ENCODE results near the gene ARID3B.

Gene ARID3B

DNA sequence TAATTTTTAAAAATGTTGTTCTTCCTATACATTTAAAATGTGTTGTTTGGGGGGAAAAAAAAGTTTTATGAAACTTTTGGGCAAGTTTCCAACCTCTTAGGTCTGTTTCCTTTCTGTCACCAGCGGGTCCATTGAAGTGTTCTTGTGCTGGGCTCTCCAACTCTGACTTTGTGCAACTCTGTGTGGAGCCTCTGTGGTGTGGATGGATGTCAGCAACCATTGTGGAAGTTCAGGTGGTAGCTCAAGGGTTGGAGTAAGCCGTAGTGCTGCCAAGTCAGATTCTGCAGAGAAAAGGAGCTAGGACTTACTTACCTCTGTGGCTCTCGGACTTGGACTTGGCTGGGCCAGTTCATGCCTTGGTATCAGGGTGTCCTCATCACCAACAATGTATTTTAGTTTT, 22.4 kb downstream of the ARID3B start:
- POLR2A ChIA-PET = no interaction called here
- H3K27ac ChIP-seq (ENCODE audit: insufficient read depth in 1 of 2, low read depth in 1 of 2, low read length in 2 of 2, poor library complexity in 1 of 2, severe bottlenecking in 2 of 2) = no peak overlapping the region
- CTCF ChIA-PET = interaction anchor here (1.3 kb wide), 1 partner anchor 18 kb away, joined by 4 read pairs; no protein-coding TSS in a partner anchor

GRCh38 chr15:74564182-74564581, 23.2 kb downstream of the ARID3B start:
- H3K4me1 ChIP-seq (ENCODE audit: control extremely low read depth in 1 of 4, control insufficient read depth in 4 of 4, insufficient read depth in 4 of 4, low read length in 3 of 4) = peaks cover 0 to 6% (median 0%) of the 10 kb centered on the region in 4 experiments
- H3K4me3 ChIP-seq (ENCODE audit: control insufficient read depth in 1 of 7, extremely low read depth in 1 of 7, insufficient read depth in 4 of 7, low read depth in 2 of 7, low read length in 6 of 7) = no peak overlapping the region
- no peak overlapping the region for H3K27ac ChIP-seq (ENCODE audit: insufficient read depth in 1 of 2, low read depth in 1 of 2, low read length in 2 of 2, poor library complexity in 1 of 2, severe bottlenecking in 2 of 2)
- WGBS (ENCODE audit: insufficient coverage) = no CpG with 5 or more reads among the region's 1 CpG
- ChIA-PET CTCF (no interaction called here), POLR2A (no interaction called here)
- DNase-seq = no peak
- H3K9me3 ChIP-seq (ENCODE audit: control extremely low read depth in 1 of 5, control insufficient read depth in 4 of 5, insufficient read depth in 2 of 5, low read depth in 1 of 5, low read length in 4 of 5) = no peaks in the 10 kb centered on the region
- peaks cover 0 to 32% (median 0%) of the 10 kb centered on the region in 4 experiments for H3K36me3 ChIP-seq (ENCODE audit: control insufficient read depth in 4 of 4, insufficient read depth in 4 of 4, low read length in 3 of 4)
- no peaks in the 10 kb centered on the region for H3K27me3 ChIP-seq (replicated peaks in 2 of 5; ENCODE audit: control insufficient read depth in 4 of 5, insufficient read depth in 5 of 5, low read length in 4 of 5)

More for the DNA sequence above, 22.4 kb downstream of the ARID3B start:
- WGBS (ENCODE audit: insufficient coverage) = 19% methylated on average over 2 of the region's 3 CpGs
- DNase-seq = no peak
- Histone ChIP-seq H3K4me1 (ENCODE audit: control extremely low read depth in 1 of 4, control insufficient read depth in 4 of 4, insufficient read depth in 4 of 4, low read length in 3 of 4) (peaks cover 0 to 6% (median 0%) of the 10 kb centered on the region in 4 experiments), H3K9me3 (ENCODE audit: control extremely low read depth in 1 of 5, control insufficient read depth in 4 of 5, insufficient read depth in 2 of 5, low read depth in 1 of 5, low read length in 4 of 5) (no peaks in the 10 kb centered on the region), H3K36me3 (ENCODE audit: control insufficient read depth in 4 of 4, insufficient read depth in 4 of 4, low read length in 3 of 4) (peaks cover 0 to 30% (median 0%) of the 10 kb centered on the region in 4 experiments), H3K4me3 (ENCODE audit: control insufficient read depth in 1 of 7, extremely low read depth in 1 of 7, insufficient read depth in 4 of 7, low read depth in 2 of 7, low read length in 6 of 7) (no peak overlapping the region), H3K27me3 (replicated peaks in 2 of 5; ENCODE audit: control insufficient read depth in 4 of 5, insufficient read depth in 5 of 5, low read length in 4 of 5) (no peaks in the 10 kb centered on the region)

DNA sequence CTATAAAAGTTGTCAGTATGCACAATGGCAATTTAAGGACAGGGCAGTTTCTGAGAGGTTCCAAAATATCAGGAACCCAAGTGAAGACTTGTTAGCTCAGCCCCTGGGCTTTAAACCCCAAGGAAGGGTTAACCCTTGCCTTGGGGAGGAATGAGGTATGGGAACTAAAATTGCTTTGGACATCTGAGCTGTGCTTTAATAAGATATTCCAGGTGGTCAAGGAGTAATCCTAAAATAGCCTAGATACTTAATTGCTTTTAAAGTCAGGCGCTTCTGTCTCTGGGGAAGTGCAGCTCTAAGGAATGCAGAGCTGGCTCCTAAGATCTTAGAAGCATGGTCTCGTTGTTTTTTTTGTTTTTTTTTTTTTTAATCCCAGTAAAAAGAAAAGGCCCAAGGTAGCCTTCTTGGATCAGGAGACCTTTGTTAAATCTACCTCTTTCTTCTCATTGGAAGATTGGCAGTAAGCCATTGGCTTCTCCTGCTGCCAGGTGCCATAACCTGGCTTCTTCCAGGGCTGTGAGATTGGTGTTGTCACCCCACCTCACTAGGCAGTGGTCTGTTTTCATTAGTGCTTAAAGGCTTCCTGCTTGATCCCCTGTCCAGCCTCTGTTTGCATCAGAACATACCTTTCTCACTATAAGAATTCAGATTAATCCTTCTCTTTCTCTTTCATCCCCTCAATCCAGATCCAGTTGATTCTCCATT, 24.5 kb downstream of the ARID3B start:
- peaks cover 0 to 41% (median 3%) of the 10 kb centered on the region in 4 experiments for H3K36me3 ChIP-seq (ENCODE audit: control insufficient read depth in 4 of 4, insufficient read depth in 4 of 4, low read length in 3 of 4)

GRCh38 chr15:74568594-74568993, 27.6 kb downstream of the ARID3B start:
- DNase-seq = no peak
- H3K9me3 ChIP-seq (ENCODE audit: control extremely low read depth in 1 of 5, control insufficient read depth in 4 of 5, insufficient read depth in 2 of 5, low read depth in 1 of 5, low read length in 4 of 5) = no peaks in the 10 kb centered on the region
- H3K4me1 ChIP-seq (ENCODE audit: control extremely low read depth in 1 of 4, control insufficient read depth in 4 of 4, insufficient read depth in 4 of 4, low read length in 3 of 4) = peaks cover 0 to 3% (median 0%) of the 10 kb centered on the region in 4 experiments
- H3K36me3 ChIP-seq (ENCODE audit: control insufficient read depth in 4 of 4, insufficient read depth in 4 of 4, low read length in 3 of 4) = peaks cover 11 to 48% (median 13%) of the 10 kb centered on the region in 4 experiments
- CTCF ChIA-PET = interaction anchor here (0.7 to 1.7 kb wide), 3 partner anchors 9 to 13 kb away, joined by 3 to 5 read pairs (median 5); no protein-coding TSS in a partner anchor
- H3K27me3 ChIP-seq (replicated peaks in 2 of 5; ENCODE audit: control insufficient read depth in 4 of 5, insufficient read depth in 5 of 5, low read length in 4 of 5) = no peaks in the 10 kb centered on the region
- WGBS (ENCODE audit: insufficient coverage) = 100% methylated on average over 1 of the region's 1 CpG
- H3K27ac ChIP-seq (ENCODE audit: insufficient read depth in 1 of 2, low read depth in 1 of 2, low read length in 2 of 2, poor library complexity in 1 of 2, severe bottlenecking in 2 of 2) = no peak overlapping the region
- no peak overlapping the region for H3K4me3 ChIP-seq (ENCODE audit: control insufficient read depth in 1 of 7, extremely low read depth in 1 of 7, insufficient read depth in 4 of 7, low read depth in 2 of 7, low read length in 6 of 7)
- POLR2A ChIA-PET = interaction anchor here (0.6 kb wide), 1 partner anchor 10 kb away, joined by 6 read pairs; no protein-coding TSS in a partner anchor

More for the DNA sequence above, 24.5 kb downstream of the ARID3B start:
- no peaks in the 10 kb centered on the region for H3K27me3 ChIP-seq (replicated peaks in 2 of 5; ENCODE audit: control insufficient read depth in 4 of 5, insufficient read depth in 5 of 5, low read length in 4 of 5)
- ChIA-PET CTCF (no interaction called here), POLR2A (interaction anchor here (0.8 kb wide), 1 partner anchor 8 kb away, joined by 3 read pairs; no protein-coding TSS in a partner anchor)
- H3K4me3 ChIP-seq (ENCODE audit: control insufficient read depth in 1 of 7, extremely low read depth in 1 of 7, insufficient read depth in 4 of 7, low read depth in 2 of 7, low read length in 6 of 7) = no peak overlapping the region
- peaks cover 0 to 6% (median 0%) of the 10 kb centered on the region in 4 experiments for H3K4me1 ChIP-seq (ENCODE audit: control extremely low read depth in 1 of 4, control insufficient read depth in 4 of 4, insufficient read depth in 4 of 4, low read length in 3 of 4)
- no peak for DNase-seq
- no peaks in the 10 kb centered on the region for H3K9me3 ChIP-seq (ENCODE audit: control extremely low read depth in 1 of 5, control insufficient read depth in 4 of 5, insufficient read depth in 2 of 5, low read depth in 1 of 5, low read length in 4 of 5)
- H3K27ac ChIP-seq (ENCODE audit: insufficient read depth in 1 of 2, low read depth in 1 of 2, low read length in 2 of 2, poor library complexity in 1 of 2, severe bottlenecking in 2 of 2) = no peak overlapping the region
- 100% methylated on average over 1 of the region's 2 CpGs for WGBS (ENCODE audit: insufficient coverage)

- 91% methylated on average over 3 of the region's 4 CpGs for WGBS (ENCODE audit: insufficient coverage)
- Histone ChIP-seq H3K27me3 (replicated peaks in 2 of 5; ENCODE audit: control insufficient read depth in 4 of 5, insufficient read depth in 5 of 5, low read length in 4 of 5) (no peaks in the 10 kb centered on the region), H3K36me3 (ENCODE audit: control insufficient read depth in 4 of 4, insufficient read depth in 4 of 4, low read length in 3 of 4) (peaks cover 11 to 51% (median 18%) of the 10 kb centered on the region in 4 experiments), H3K4me3 (ENCODE audit: control insufficient read depth in 1 of 7, extremely low read depth in 1 of 7, insufficient read depth in 4 of 7, low read depth in 2 of 7, low read length in 6 of 7) (no peak overlapping the region), H3K4me1 (ENCODE audit: control extremely low read depth in 1 of 4, control insufficient read depth in 4 of 4, insufficient read depth in 4 of 4, low read length in 3 of 4) (no peaks in the 10 kb centered on the region), H3K9me3 (ENCODE audit: control extremely low read depth in 1 of 5, control insufficient read depth in 4 of 5, insufficient read depth in 2 of 5, low read depth in 1 of 5, low read length in 4 of 5) (no peaks in the 10 kb centered on the region), H3K27ac (ENCODE audit: insufficient read depth in 1 of 2, low read depth in 1 of 2, low read length in 2 of 2, poor library complexity in 1 of 2, severe bottlenecking in 2 of 2) (no peak overlapping the region)
- CTCF ChIA-PET = interaction anchor here (0.8 to 1.7 kb wide), 2 partner anchors 8 to 11 kb away, joined by 3 to 5 read pairs; no protein-coding TSS in a partner anchor
- no peak for DNase-seq
- POLR2A ChIA-PET = no interaction called here
Observed at GRCh38 chr15:74569731-74570070, 28.7 kb downstream of the ARID3B start.

- peaks cover 16 to 60% (median 26%) of the 10 kb centered on the region in 4 experiments for H3K36me3 ChIP-seq (ENCODE audit: control insufficient read depth in 4 of 4, insufficient read depth in 4 of 4, low read length in 3 of 4)
- no peaks in the 10 kb centered on the region for H3K4me1 ChIP-seq (ENCODE audit: control extremely low read depth in 1 of 4, control insufficient read depth in 4 of 4, insufficient read depth in 4 of 4, low read length in 3 of 4)
- no peak for DNase-seq
- H3K9me3 ChIP-seq (ENCODE audit: control extremely low read depth in 1 of 5, control insufficient read depth in 4 of 5, insufficient read depth in 2 of 5, low read depth in 1 of 5, low read length in 4 of 5) = no peaks in the 10 kb centered on the region
- H3K4me3 ChIP-seq (ENCODE audit: control insufficient read depth in 1 of 7, extremely low read depth in 1 of 7, insufficient read depth in 4 of 7, low read depth in 2 of 7, low read length in 6 of 7) = no peak overlapping the region
- no peak overlapping the region for H3K27ac ChIP-seq (ENCODE audit: insufficient read depth in 1 of 2, low read depth in 1 of 2, low read length in 2 of 2, poor library complexity in 1 of 2, severe bottlenecking in 2 of 2)
- 100% methylated on average over 1 of the region's 3 CpGs for WGBS (ENCODE audit: insufficient coverage)
- POLR2A ChIA-PET = no interaction called here
- CTCF ChIA-PET = interaction anchor here (0.6 kb wide), 1 partner anchor 25 kb away, joined by 3 read pairs; no protein-coding TSS in a partner anchor
- H3K27me3 ChIP-seq (replicated peaks in 2 of 5; ENCODE audit: control insufficient read depth in 4 of 5, insufficient read depth in 5 of 5, low read length in 4 of 5) = no peaks in the 10 kb centered on the region
Observed at GRCh38 chr15:74571191-74571590, 30.2 kb downstream of the ARID3B start.

- Histone ChIP-seq H3K4me1 (ENCODE audit: control extremely low read depth in 1 of 4, control insufficient read depth in 4 of 4, insufficient read depth in 4 of 4, low read length in 3 of 4) (no peaks in the 10 kb centered on the region), H3K36me3 (ENCODE audit: control insufficient read depth in 4 of 4, insufficient read depth in 4 of 4, low read length in 3 of 4) (peaks cover 16 to 59% (median 37%) of the 10 kb centered on the region in 4 experiments), H3K27me3 (replicated peaks in 2 of 5; ENCODE audit: control insufficient read depth in 4 of 5, insufficient read depth in 5 of 5, low read length in 4 of 5) (no peaks in the 10 kb centered on the region), H3K9me3 (ENCODE audit: control extremely low read depth in 1 of 5, control insufficient read depth in 4 of 5, insufficient read depth in 2 of 5, low read depth in 1 of 5, low read length in 4 of 5) (no peaks in the 10 kb centered on the region), H3K27ac (ENCODE audit: insufficient read depth in 1 of 2, low read depth in 1 of 2, low read length in 2 of 2, poor library complexity in 1 of 2, severe bottlenecking in 2 of 2) (no peak overlapping the region), H3K4me3 (ENCODE audit: control insufficient read depth in 1 of 7, extremely low read depth in 1 of 7, insufficient read depth in 4 of 7, low read depth in 2 of 7, low read length in 6 of 7) (no peak overlapping the region)
- CTCF ChIA-PET = interaction anchor here (1.1 to 1.3 kb wide), 2 partner anchors 17 to 24 kb away, joined by 3 read pairs; no protein-coding TSS in a partner anchor
- 88% methylated on average over 1 of the region's 4 CpGs for WGBS (ENCODE audit: insufficient coverage)
- no peak for DNase-seq
- POLR2A ChIA-PET = no interaction called here
Observed at GRCh38 chr15:74573987-74574386, 33.0 kb downstream of the ARID3B start.

Measured in common myeloid progenitor, CD34-positive (primary cell).